H1 (cell line): Measurements from ENCODE around the gene BBS5.

Experiments
- ATF2 ChIP-seq: IDR thresholded peaks from 2 replicates; pipeline ENCODE4 v1.6.1; 2012; ENCODE audit warnings: low read length, inconsistent platforms
- CBX8 ChIP-seq: fragments of 300-800, 300-1000 bp; sonication (generic); IDR thresholded peaks from 2 replicates; pipeline ENCODE4 v1.7.1; 2016; ENCODE audit warnings: low read depth, low read length, borderline replicate concordance
- CTCF ChIP-seq, 3 experiments: IDR thresholded peaks; 1 replicate in 2 of 3; 2 replicates in 1 of 3; pipeline versions ENCODE4 v1.5.1 to v1.6.1; 2011; ENCODE audit warnings: low read length in 3 of 3, mild to moderate bottlenecking in 3 of 3, inconsistent platforms in 2 of 3, low read depth in 1 of 3, moderate library complexity in 1 of 3; ENCODE audit not compliant: insufficient read depth in 1 of 3; ENCODE audit errors: control extremely low read depth in 1 of 3
- EZH2 ChIP-seq: fragments of 200-600 bp; sonication (generic); IDR thresholded peaks from 2 replicates; pipeline ENCODE4 v1.7.1; 2012; ENCODE audit warnings: low read depth, mild to moderate bottlenecking, moderate library complexity, low read length, inconsistent platforms; ENCODE audit not compliant: severe bottlenecking
- JUN ChIP-seq: IDR thresholded peaks from 2 replicates; pipeline ENCODE4 v1.6.1; 2011; ENCODE audit warnings: low read depth, mild to moderate bottlenecking, improper control_type of control experiment, low read length
- KDM1A ChIP-seq: fragments of 200-600, 300-600 bp; sonication (generic); IDR thresholded peaks from 2 replicates; pipeline ENCODE4 v1.7.1; 2016; ENCODE audit warnings: mild to moderate bottlenecking, low read length, borderline replicate concordance
- PHF8 ChIP-seq: fragments of 200-600 bp; sonication (generic); conservative IDR thresholded peaks from 2 replicates; pipeline ENCODE4 v1.7.1; 2012; ENCODE audit warnings: low read depth, mild to moderate bottlenecking, inconsistent platforms, low read length, moderate library complexity
- POLR2A ChIP-seq, 2 experiments: IDR thresholded peaks; 1 replicate in 1 of 2; 2 replicates in 1 of 2; pipeline ENCODE4 v1.6.1; 2011; ENCODE audit warnings: low read depth in 2 of 2, low read length in 2 of 2, mild to moderate bottlenecking in 2 of 2; ENCODE audit errors: control extremely low read depth in 1 of 2
- RFX5 ChIP-seq: IDR thresholded peaks from 2 replicates; pipeline ENCODE4 v1.6.1; 2011; ENCODE audit warnings: low read depth, low read length, improper control_type of control experiment, borderline replicate concordance
- SAP30 ChIP-seq: fragments of 300-600 bp; sonication (generic); IDR thresholded peaks from 2 replicates; pipeline ENCODE4 v1.7.1; 2012; ENCODE audit warnings: low read length, moderate library complexity, mild to moderate bottlenecking, inconsistent platforms; ENCODE audit not compliant: insufficient read depth, insufficient replicate concordance
- SIN3A ChIP-seq, 2 experiments: IDR thresholded peaks in 1 of 2; conservative IDR thresholded peaks in 1 of 2; 2 replicates each; pipeline ENCODE4 v1.6.1; 2011 to 2012; ENCODE audit warnings: low read length in 2 of 2, improper control_type of control experiment in 1 of 2, low read depth in 1 of 2, mild to moderate bottlenecking in 1 of 2
- SP1 ChIP-seq: IDR thresholded peaks from 2 replicates; pipeline ENCODE4 v1.6.1; 2011; ENCODE audit warnings: low read depth, low read length
- SP4 ChIP-seq: IDR thresholded peaks from 2 replicates; pipeline ENCODE4 v1.6.1; 2012; ENCODE audit warnings: low read length, inconsistent platforms

DNA sequence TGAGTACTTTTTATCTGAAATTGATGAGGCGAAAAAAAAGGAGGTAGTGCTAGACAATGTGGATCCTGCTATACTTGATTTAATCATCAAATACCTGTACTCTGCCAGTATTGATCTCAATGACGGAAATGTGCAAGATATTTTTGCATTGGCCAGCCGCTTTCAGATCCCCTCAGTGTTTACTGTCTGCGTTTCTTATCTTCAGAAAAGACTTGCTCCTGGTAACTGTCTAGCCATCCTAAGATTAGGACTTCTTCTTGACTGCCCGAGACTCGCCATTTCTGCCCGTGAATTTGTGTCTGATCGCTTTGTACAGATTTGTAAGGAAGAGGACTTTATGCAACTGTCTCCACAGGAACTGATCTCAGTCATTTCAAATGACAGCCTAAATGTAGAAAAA lies 30.7 kb downstream of the BBS5 start:
- TF ChIP-seq KDM1A (no peak), CTCF (IDR thresholded peaks at IDR 0.05; ENCODE audit: control extremely low read depth in 1 of 3, insufficient read depth in 1 of 3, low read depth in 1 of 3, low read length in 3 of 3) (no peak), SIN3A (conservative IDR thresholded peaks at IDR 0.05 in 1 of 2, IDR thresholded peaks at IDR 0.05 in 1 of 2; ENCODE audit: low read depth in 1 of 2, low read length in 2 of 2) (no peak), RFX5 (no peak), SAP30 (no peak), CBX8 (no peak), POLR2A (IDR thresholded peaks at IDR 0.05; ENCODE audit: control extremely low read depth in 1 of 2, low read depth in 2 of 2, low read length in 2 of 2) (no peak), SP1 (no peak), EZH2 (no peak), JUN (no peak), ATF2 (no peak), PHF8 (no peak), SP4 (no peak)
